GM23338 (cell line): ENCODE measurements around the gene ZBTB7B. TPM values are rescaled to one million over a fixed set of nuclear protein-coding genes. Genes with fewer than 3 reads are reported as not detected.

Source experiments
- ATAC-seq: fragments of 200-7000 bp; cut with Tn5 transposase; 3 replicates; pipeline ENCODE4 v1.9.1; 2020
- DNase-seq: peaks from one replicate; pipeline ENCODE4 v3.0.0-alpha.2; 2015; ENCODE audit warnings: low spot score
- H2AFZ ChIP-seq: fragments of 200-600 bp; sonication (generic); 2 replicates; pipeline ENCODE4 v1.8.0; 2016; ENCODE audit warnings: antibody characterized with exemption, mild to moderate bottlenecking, moderate library complexity
- H3F3A ChIP-seq: fragments of 200-600 bp; sonication (generic); replicated peaks from 2 replicates; pipeline ENCODE4 v1.8.0; 2017; ENCODE audit warnings: antibody characterized with exemption, mixed run types, low read depth
- H3K27ac ChIP-seq: fragments of 200-600 bp; sonication (generic); 2 replicates; pipeline ENCODE4 v1.6.1; 2016; ENCODE audit warnings: low read depth
- H3K27me3 ChIP-seq: fragments of 200-600 bp; sonication (generic); 2 replicates; pipeline ENCODE4 v1.8.0; 2016; ENCODE audit warnings: mild to moderate bottlenecking, mixed run types, moderate library complexity; ENCODE audit not compliant: insufficient read depth
- H3K36me3 ChIP-seq: fragments of 200-600 bp; sonication (generic); 2 replicates; pipeline ENCODE4 v1.8.0; 2016; ENCODE audit warnings: mild to moderate bottlenecking; ENCODE audit not compliant: insufficient read depth
- H3K4me1 ChIP-seq: fragments of 200-600 bp; sonication (generic); 2 replicates; pipeline ENCODE4 v1.8.0; 2016; ENCODE audit warnings: mild to moderate bottlenecking, moderate library complexity; ENCODE audit not compliant: insufficient read depth
- H3K4me2 ChIP-seq: fragments of 200-600 bp; sonication (generic); 2 replicates; pipeline ENCODE4 v1.7.1; 2017; ENCODE audit warnings: mixed run types
- H3K4me3 ChIP-seq: fragments of 200-600 bp; sonication (generic); 2 replicates; pipeline ENCODE4 v1.6.1; 2016; ENCODE audit warnings: mixed run types
- H3K79me2 ChIP-seq: fragments of 200-600 bp; sonication (generic); replicated peaks from 2 replicates; pipeline ENCODE4 v1.8.0; 2017; ENCODE audit warnings: mild to moderate bottlenecking; ENCODE audit not compliant: insufficient read depth
- H3K9me2 ChIP-seq: fragments of 200-600 bp; sonication (generic); 2 replicates; pipeline ENCODE4 v1.8.0; 2017; ENCODE audit not compliant: insufficient read depth
- H4K20me1 ChIP-seq: fragments of 200-600 bp; sonication (generic); replicated peaks from 2 replicates; pipeline ENCODE4 v1.8.0; 2017; ENCODE audit warnings: mild to moderate bottlenecking; ENCODE audit not compliant: insufficient read depth
- H3K27ac Mint-ChIP-seq: 2 replicates; pipeline ENCODE4 v1.8.0; 2020; ENCODE audit warnings: inconsistent platforms, mild to moderate bottlenecking, moderate library complexity, mixed read lengths
- H3K27me3 Mint-ChIP-seq: 3 replicates; pipeline ENCODE4 v1.8.0; 2022; ENCODE audit warnings: low read depth, mild to moderate bottlenecking, moderate library complexity, mixed read lengths, inconsistent platforms; ENCODE audit not compliant: insufficient read depth, poor library complexity
- H3K36me3 Mint-ChIP-seq: 3 replicates; pipeline ENCODE4 v1.8.0; 2021; ENCODE audit warnings: low read depth, mild to moderate bottlenecking, inconsistent platforms, moderate library complexity, mixed read lengths
- H3K4me1 Mint-ChIP-seq: 3 replicates; pipeline ENCODE4 v1.8.0; 2020; ENCODE audit warnings: mild to moderate bottlenecking, inconsistent platforms, mixed read lengths
- H3K4me3 Mint-ChIP-seq: 3 replicates; pipeline ENCODE4 v1.8.0; 2021; ENCODE audit warnings: moderate library complexity, mild to moderate bottlenecking, inconsistent platforms, mixed read lengths
- H3K9me3 Mint-ChIP-seq: 3 replicates; pipeline ENCODE4 v1.8.0; 2020; ENCODE audit warnings: moderate library complexity, mild to moderate bottlenecking, inconsistent platforms, mixed read lengths
- CREB1 ChIP-seq: fragments of 250-450 bp; sonication (Bioruptor Pico); IDR thresholded peaks from 2 replicates; pipeline ENCODE4 v1.5.0; 2020; ENCODE audit warnings: low read depth, mild to moderate bottlenecking, moderate library complexity
- EZH2 ChIP-seq: fragments of 200-600 bp; sonication (generic); IDR thresholded peaks from one replicate; pipeline ENCODE4 v1.8.0; 2017; ENCODE audit warnings: antibody characterized with exemption, mild to moderate bottlenecking, low read depth; ENCODE audit not compliant: unreplicated experiment
- EZH2phosphoT487 ChIP-seq: fragments of 200-600 bp; sonication (generic); IDR thresholded peaks from one replicate; pipeline ENCODE4 v1.8.1; 2018; ENCODE audit warnings: antibody characterized with exemption; ENCODE audit not compliant: unreplicated experiment
- JUNB ChIP-seq: IDR thresholded peaks from one replicate; pipeline ENCODE4 v1.6.1; 2016; ENCODE audit warnings: antibody characterized with exemption; ENCODE audit not compliant: unreplicated experiment
- NANOG ChIP-seq: IDR thresholded peaks from 2 replicates; pipeline ENCODE4 v1.6.1; 2016; ENCODE audit warnings: antibody characterized with exemption, borderline replicate concordance
- POLR2AphosphoS5 ChIP-seq: IDR thresholded peaks from 2 replicates; pipeline ENCODE4 v1.6.1; 2016; ENCODE audit warnings: antibody characterized with exemption, low read depth
- STAT1 ChIP-seq: IDR thresholded peaks from one replicate; pipeline ENCODE4 v1.6.1; 2016; ENCODE audit warnings: antibody characterized with exemption; ENCODE audit not compliant: unreplicated experiment
- ZNF114 ChIP-seq: fragments of 250-450 bp; sonication (Bioruptor Pico); IDR thresholded peaks from 2 replicates; pipeline ENCODE4 v1.5.0; 2020; ENCODE audit warnings: mild to moderate bottlenecking, moderate library complexity
- ZNF331 ChIP-seq: fragments of 250-450 bp; sonication (Bioruptor Pico); IDR thresholded peaks from 2 replicates; pipeline ENCODE4 v1.5.0; 2020; ENCODE audit warnings: low read depth, mild to moderate bottlenecking, moderate library complexity
- polyA plus RNA-seq: library from polyadenylated mRNA; unstranded; fragments of >200 nt; fragmentation: Nextera tagmentation; extraction: Ambion mirVana; gene quantifications from 2 replicates; pipeline ENCODE4 v1.2.1, GENCODE V29; 2016
- total RNA-seq: library from RNA; depleted of rRNA; stranded (reverse); fragments of >200 nt; shearing (Covaris generic); gene quantifications from 2 replicates; pipeline ENCODE4 v1.2.3, GENCODE V29; 2014
- TF ChIP-seq, protein P1 (sequence below): IDR thresholded peaks from one replicate; pipeline ENCODE4 v1.6.1; 2018; ENCODE audit warnings: antibody characterized with exemption; ENCODE audit not compliant: unreplicated experiment
- TF ChIP-seq, protein P2 (sequence below): IDR thresholded peaks from 2 replicates; pipeline ENCODE4 v1.6.1; 2016; ENCODE audit warnings: antibody characterized with exemption
- TF ChIP-seq, protein P3 (sequence below), 2 experiments: fragments of 200-600 bp in 1 of 2; sonication (generic) in 1 of 2; conservative IDR thresholded peaks; 2 replicates each; pipeline versions ENCODE4 v1.5.1 to v1.6.1; 2016 to 2017; ENCODE audit warnings: antibody characterized with exemption in 2 of 2, low read depth in 2 of 2, mild to moderate bottlenecking in 2 of 2, moderate library complexity in 1 of 2

ZBTB7B gene
- total and polyA plus RNA-seq, 2 experiments from 2014 or later, result 3.6 to 32.6 TPM

DNA sequence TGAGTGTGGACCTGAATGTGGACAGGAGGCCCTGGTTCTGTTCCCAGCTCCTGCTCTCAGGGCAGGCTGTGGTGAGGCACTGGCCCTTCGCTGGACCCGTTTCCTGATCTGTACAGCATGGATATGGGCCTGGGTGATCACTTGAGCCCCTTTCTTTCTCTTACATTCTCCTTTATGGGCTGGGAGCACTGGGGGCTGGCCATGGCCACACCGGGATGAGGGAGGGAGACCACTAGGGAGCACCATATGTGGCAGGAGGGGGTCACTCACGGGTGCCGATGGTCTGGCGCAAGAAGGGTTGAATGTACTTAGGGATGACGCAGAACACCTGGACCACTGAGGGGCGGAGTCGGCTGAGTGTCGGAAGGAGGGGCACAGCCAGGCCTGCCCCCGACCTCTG is 28.3 kb downstream of the ZBTB7B start (continued):
- TF ChIP-seq, protein P1, sequence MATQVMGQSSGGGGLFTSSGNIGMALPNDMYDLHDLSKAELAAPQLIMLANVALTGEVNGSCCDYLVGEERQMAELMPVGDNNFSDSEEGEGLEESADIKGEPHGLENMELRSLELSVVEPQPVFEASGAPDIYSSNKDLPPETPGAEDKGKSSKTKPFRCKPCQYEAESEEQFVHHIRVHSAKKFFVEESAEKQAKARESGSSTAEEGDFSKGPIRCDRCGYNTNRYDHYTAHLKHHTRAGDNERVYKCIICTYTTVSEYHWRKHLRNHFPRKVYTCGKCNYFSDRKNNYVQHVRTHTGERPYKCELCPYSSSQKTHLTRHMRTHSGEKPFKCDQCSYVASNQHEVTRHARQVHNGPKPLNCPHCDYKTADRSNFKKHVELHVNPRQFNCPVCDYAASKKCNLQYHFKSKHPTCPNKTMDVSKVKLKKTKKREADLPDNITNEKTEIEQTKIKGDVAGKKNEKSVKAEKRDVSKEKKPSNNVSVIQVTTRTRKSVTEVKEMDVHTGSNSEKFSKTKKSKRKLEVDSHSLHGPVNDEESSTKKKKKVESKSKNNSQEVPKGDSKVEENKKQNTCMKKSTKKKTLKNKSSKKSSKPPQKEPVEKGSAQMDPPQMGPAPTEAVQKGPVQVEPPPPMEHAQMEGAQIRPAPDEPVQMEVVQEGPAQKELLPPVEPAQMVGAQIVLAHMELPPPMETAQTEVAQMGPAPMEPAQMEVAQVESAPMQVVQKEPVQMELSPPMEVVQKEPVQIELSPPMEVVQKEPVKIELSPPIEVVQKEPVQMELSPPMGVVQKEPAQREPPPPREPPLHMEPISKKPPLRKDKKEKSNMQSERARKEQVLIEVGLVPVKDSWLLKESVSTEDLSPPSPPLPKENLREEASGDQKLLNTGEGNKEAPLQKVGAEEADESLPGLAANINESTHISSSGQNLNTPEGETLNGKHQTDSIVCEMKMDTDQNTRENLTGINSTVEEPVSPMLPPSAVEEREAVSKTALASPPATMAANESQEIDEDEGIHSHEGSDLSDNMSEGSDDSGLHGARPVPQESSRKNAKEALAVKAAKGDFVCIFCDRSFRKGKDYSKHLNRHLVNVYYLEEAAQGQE, result no peak
- TF ChIP-seq, protein P2, sequence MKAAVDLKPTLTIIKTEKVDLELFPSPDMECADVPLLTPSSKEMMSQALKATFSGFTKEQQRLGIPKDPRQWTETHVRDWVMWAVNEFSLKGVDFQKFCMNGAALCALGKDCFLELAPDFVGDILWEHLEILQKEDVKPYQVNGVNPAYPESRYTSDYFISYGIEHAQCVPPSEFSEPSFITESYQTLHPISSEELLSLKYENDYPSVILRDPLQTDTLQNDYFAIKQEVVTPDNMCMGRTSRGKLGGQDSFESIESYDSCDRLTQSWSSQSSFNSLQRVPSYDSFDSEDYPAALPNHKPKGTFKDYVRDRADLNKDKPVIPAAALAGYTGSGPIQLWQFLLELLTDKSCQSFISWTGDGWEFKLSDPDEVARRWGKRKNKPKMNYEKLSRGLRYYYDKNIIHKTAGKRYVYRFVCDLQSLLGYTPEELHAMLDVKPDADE, result no peak
- TF ChIP-seq CREB1, result no peak
- no peak for TF ChIP-seq STAT1
- TF ChIP-seq EZH2, result no peak
- TF ChIP-seq ZNF114, result no peak
- TF ChIP-seq EZH2phosphoT487, result no peak
- TF ChIP-seq, protein P3, sequence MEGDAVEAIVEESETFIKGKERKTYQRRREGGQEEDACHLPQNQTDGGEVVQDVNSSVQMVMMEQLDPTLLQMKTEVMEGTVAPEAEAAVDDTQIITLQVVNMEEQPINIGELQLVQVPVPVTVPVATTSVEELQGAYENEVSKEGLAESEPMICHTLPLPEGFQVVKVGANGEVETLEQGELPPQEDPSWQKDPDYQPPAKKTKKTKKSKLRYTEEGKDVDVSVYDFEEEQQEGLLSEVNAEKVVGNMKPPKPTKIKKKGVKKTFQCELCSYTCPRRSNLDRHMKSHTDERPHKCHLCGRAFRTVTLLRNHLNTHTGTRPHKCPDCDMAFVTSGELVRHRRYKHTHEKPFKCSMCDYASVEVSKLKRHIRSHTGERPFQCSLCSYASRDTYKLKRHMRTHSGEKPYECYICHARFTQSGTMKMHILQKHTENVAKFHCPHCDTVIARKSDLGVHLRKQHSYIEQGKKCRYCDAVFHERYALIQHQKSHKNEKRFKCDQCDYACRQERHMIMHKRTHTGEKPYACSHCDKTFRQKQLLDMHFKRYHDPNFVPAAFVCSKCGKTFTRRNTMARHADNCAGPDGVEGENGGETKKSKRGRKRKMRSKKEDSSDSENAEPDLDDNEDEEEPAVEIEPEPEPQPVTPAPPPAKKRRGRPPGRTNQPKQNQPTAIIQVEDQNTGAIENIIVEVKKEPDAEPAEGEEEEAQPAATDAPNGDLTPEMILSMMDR (conservative IDR thresholded peaks at IDR 0.05; ENCODE audit: low read depth in 2 of 2), result no peak

DNA sequence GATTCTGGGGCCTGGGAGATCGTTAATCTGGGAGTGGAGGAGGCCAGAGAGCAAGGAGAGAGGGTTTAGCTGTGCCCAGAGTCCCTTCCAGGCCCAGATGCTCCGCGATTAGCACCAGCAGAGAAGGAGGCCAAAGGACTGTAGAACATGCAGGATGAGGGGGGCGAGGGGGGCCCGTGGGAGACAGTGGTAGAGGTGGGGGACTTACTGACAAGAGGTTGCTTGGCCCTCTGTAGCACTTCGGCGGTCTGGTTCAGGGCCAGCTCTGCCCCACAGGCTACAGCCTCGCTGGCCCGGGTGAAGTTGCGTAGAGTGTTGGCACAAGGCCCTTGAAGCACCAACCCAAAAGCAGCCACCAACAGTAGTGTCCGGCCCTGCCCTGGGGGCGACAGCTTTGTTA is 30.3 kb downstream of the ZBTB7B start:
- peaks cover 8% of the 10 kb centered on the region for H3K27me3 Mint-ChIP-seq
- TF ChIP-seq, protein P1, result no peak
- TF ChIP-seq JUNB (no peak), EZH2phosphoT487 (no peak), ZNF331 (CRISPR knock-in tag) (no peak), NANOG (no peak), EZH2 (no peak), CREB1 (no peak), ZNF114 (no peak), STAT1 (no peak), POLR2AphosphoS5 (no peak)
- TF ChIP-seq, protein P2, result no peak
- TF ChIP-seq, protein P3 (conservative IDR thresholded peaks at IDR 0.05; ENCODE audit: low read depth in 2 of 2), result no peak

More for the DNA sequence above, 30.3 kb downstream of the ZBTB7B start:
- ATAC-seq (no peak), DNase-seq (no peak)
- no peak overlapping the region for H3K27ac ChIP-seq
- H3K79me2 ChIP-seq, result no peaks in the 10 kb centered on the region
- H3K9me3 Mint-ChIP-seq, result no peaks in the 10 kb centered on the region
- H3K4me2 ChIP-seq, result no peak overlapping the region
- no peak overlapping the region for H3K4me3 Mint-ChIP-seq
- H3K36me3 ChIP-seq, result no peaks in the 10 kb centered on the region
- no peaks in the 10 kb centered on the region for H3K27me3 ChIP-seq
- H3K36me3 Mint-ChIP-seq, result no peaks in the 10 kb centered on the region
- H4K20me1 ChIP-seq, result no peaks in the 10 kb centered on the region
- H3K4me3 ChIP-seq, result no peak overlapping the region
- H3K4me1 ChIP-seq, result no peaks in the 10 kb centered on the region
- peaks cover 5% of the 10 kb centered on the region; the same call in 1 of the 3 replicates for H3K4me1 Mint-ChIP-seq
- H3F3A ChIP-seq, result no peaks in the 10 kb centered on the region
- H2AFZ ChIP-seq, result no peak overlapping the region
- H3K27ac Mint-ChIP-seq, result no peak overlapping the region
- H3K9me2 ChIP-seq, result no peaks in the 10 kb centered on the region
